GM18499 (cell line): ENCODE results near the gene YES1.
"Not testable (repeated sequence)": the region's sequence is repeated elsewhere in the genome, so short reads cannot be mapped to it uniquely, and the experiment has no call there.

Experiments
- ATAC-seq: cut with Tn5 transposase; IDR thresholded peaks from one replicate; pipeline ENCODE4 v1.9.1; 2021; ENCODE audit warnings: moderate number of reproducible peaks; ENCODE audit not compliant: insufficient read depth, unreplicated experiment

The YES1 gene

DNA sequence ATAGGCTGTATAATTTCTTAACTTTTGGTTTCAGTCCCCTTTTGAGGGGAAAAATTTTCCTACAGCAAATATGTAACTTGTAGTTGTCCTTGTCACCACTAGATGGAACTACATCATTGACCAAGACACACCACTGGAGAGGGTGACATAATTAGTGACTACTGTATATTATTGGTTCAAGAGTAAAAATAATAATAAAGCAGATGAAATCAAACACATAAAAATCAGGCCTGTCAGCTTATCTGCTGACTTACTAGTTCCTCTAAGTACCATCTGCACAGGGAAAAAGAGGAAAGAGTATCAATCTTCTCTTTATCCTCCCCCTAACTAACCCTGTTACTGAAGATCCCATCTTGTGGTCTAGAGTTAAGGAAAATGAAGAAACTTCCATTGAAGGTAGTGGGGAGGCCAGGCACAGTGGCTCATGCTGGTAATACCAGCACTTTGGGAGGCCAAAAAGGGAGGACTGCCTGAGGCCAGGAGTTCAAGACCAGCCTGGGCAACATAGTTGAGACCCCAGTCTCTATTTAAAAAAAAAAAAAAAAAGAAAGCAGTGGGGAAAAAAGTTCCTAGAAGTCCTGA lies 70.0 kb downstream of the YES1 start:
- ATAC-seq, result no peak

DNA sequence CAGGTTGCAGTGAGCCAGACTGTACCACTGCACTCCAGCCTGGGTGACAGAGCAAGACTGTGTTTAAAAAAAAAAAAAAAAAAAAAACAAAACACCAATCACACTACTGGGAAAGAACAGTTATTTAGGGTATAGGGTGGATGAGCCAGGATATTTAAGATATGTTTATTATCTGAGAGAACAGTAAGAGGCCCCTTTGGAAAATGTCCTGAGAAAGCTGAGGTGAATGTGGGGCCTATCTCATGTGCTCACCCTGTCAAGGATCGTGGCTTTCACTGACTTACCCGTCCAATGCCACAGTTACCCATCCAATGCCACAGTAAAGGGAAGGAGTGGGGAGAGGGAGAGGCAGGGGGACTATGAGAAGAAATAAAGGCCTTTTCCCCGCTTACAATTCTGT lies 79.7 kb downstream of the YES1 start:
- ATAC-seq, result no peak

DNA sequence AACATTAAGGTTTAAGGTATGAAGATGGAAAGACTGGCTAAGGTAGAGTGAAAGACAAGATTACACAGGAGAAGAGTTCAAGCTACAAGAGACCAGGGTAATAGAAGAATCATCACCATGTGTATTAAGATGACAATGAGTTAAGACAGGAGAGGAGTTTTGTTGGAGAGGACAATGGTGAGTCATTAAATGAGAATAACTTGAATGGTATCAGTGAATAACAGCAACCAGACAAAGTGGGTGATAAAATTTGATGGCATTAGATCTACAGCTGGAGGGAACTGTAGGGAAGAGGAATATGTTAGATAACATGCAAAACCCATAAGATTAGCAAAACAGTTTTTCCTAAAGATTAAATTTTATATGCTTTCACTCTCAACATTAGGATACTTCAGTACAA lies 80.9 kb downstream of the YES1 start:
- no peak for ATAC-seq

DNA sequence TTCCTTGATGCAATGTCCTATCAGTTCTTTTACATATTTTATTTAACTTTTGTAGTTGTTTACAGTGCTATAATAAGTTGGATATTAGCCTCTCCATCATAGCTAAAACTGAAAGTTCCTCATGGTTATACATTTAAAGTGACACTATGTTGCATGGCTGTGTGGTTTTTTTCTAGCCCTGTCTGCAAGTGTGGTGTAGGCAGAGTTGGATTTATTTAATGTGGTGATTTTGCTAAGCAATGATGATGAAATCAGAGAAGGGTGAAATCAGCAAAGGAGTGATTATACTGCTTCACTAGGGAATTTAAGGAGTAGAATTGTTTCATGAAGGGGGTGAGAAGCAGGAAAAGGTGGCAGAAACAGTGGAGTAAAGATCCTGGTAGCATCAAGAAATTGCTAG lies 81.3 kb downstream of the YES1 start:
- no peak for ATAC-seq

DNA sequence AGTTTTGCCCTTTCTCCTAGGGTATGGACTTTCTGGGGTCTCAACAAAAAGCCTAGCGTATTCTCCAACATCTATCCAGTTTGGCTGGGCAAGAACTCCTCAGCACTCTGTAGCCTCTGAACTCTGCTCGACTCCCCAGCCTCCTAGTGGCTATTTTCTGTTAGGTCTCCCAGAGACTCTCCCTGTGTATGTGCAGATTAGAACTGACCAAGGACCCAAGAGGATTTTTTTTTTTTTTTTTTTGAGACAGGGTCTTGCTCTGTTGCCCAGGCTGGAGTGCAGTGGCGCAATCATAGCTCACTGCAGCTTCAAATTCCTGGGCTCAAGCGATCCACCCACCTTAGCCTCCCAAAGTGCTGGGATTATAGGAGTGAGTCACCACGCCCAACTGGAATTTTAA lies 81.9 kb downstream of the YES1 start:
- not testable (repeated sequence) for ATAC-seq

DNA sequence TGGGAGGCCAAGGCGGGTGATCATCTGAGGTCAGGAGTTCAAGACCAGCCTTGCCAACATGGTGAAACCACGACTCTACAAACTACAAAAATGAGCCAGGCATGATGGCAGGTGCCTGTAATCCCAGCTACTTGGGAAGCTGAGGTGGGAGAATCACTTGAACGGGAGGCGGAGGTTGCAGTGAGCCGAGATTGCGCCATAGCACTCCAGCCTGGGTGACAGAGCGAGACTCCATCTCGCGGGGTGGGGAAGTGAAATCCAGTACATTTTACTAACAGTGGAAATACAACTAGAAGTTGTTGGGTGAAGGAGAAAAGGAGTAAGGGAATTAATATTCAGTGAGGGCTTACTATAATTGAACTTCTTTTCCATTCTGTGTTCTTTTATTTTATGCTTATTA lies 86.4 kb downstream of the YES1 start:
- no peak for ATAC-seq

DNA sequence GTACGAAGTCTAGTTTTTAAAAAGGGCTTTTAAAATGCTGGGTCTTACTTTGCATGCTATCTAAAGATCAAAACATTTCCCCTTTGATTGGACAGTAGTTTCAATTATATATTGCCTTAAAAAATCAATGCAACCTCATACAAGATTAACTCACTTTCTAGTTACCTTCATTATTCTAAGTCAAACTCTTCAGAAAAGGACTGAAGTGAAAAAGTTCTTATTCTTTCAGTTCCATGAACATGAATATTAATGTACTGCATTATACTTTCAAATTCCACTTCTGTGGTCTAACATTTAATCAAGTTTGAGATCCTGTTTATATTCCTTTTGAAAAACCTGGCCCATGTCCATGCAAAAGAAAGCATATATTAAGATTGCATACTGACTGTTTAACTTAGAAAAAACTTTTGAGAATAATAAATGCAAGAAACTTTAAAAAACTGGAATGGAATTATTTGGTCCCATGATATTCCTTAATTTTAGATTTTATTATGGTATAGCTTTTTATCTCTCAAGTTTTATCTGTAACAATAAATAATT lies 88.4 kb downstream of the YES1 start:
- no peak for ATAC-seq

DNA sequence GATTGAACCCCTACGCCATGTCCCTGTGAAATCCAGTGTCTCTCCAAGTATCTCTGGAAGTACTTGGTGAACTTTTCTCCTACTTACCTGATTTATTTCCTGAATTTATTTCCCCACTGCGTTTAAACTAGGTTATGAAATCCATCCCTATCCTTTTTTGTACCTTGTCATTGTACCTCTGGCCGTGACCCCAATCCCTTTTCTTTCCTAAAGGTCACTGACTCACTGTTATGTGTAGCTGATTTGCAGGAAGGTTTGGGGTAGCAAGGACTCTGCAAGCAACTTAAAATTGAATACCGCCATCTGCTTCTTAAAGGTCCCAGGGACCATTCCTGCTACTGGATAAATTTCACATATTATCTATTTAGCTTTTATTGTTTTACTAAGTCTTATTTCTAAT lies 95.0 kb downstream of the YES1 start:
- ATAC-seq, result no peak

DNA sequence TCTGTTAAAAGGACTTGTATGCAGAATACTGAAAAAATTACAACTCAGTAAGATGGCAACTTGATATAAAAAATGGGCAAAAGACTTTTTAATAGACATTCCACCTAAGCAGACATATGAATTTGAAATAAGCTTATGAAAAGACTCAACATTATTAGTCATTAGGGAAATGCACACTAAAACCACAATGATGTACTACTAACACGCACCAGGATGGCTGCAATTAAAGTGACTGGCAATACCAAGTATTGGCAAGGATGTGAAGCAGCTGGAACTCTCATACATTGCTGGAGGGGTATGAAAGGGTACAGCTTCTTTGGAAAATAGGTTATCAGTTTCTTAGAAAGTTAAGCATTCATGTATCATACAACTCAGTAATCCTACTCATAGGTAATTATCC lies 96.4 kb downstream of the YES1 start:
- no peak for ATAC-seq

DNA sequence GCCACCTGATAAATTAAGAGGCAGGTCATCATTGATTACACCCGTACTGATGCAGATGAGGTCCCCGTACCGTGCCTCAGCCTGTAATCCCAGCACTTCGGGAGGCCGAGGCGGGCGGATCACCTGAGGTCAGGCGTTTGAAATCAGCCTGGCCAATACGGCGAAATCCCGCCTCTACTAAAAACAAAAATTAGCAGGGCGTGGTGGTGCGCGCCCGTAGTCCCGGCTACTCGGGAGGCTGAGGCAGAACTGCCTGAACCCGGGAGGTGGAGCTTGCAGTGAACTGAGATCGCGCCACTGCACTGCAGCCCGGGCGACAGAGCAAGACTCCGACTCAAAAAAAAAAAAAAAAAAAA lies 98.9 kb downstream of the YES1 start:
- ATAC-seq, result no peak

DNA sequence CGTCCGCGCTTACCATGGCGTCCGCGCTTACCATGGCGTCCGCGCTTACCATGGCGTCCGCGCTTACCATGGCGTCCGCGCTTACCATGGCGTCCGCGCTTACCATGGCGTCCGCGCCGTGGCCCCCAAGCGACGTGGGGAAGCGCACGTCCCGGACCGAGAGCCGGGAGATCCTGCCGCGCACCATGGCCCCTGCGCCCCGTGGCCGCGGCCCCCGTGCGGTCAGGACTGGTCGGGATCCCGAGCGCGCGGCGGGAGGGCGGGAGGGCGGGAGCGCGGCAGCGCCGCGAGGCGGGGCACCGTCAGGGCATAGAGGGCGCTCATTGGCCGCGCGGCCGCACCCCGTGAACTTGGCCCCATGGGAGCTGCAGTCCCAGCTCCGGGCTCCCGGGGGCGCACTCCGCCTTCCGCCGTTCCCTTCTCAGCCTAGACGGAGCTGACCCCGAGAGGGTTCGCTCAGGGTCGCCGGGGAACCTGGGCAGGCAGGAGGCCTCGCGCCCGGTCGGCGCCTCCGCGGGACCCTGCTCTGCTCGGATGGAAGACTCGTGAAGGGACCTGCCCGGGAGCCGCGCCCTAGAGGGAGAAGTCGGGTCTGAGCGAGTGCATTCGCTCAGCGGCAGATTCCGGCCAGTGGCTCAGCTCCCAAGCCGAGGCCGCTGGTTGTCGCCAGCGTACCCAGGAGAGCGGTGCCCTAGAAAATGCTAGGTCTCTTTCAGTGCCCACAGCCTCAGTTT lies 99.5 kb downstream of the YES1 start, which contains the start of gene ENOSF1:
ENOSF1 (minus strand) TSS at position 230 of the 734 bp plus-strand sequence; CDS start at position 187, 43 bp downstream.
- ATAC-seq, result peak; percentile 41

DNA sequence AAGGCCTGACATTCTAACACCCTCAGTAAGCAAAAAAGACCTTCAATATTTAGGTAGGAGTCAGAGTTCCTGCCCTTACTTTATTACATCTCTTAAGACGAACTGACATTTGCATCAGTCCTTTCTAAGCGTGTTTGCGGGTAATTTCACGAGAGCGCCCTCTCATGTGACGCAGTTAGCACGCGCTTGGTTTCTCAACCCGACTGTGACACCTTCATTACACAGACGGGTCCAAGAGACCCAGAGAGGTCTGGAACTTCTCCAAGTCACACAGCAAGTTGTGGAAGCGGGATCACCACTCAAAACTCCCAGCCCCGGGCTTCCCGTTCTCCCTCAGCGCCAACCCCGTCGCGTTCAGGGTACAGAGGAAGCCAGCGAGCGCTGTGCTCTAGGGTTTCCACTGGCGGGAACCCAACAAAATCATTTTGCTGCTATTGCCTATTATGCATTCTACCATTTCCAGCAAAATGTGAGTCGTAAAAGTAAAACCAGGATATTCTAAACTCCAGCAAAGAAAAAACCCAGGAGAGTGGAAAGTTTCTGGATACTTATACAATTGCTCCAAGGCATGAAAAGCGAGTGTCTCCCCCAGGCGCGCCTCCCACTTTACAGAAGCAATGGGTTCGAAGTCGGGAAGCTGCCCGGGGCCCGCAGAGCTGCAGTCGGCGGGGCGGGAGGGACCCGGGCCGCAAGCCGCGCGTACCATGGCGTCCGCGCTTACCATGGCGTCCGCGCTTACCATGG lies 100.2 kb downstream of the YES1 start:
- peak; percentile 58 for ATAC-seq

DNA sequence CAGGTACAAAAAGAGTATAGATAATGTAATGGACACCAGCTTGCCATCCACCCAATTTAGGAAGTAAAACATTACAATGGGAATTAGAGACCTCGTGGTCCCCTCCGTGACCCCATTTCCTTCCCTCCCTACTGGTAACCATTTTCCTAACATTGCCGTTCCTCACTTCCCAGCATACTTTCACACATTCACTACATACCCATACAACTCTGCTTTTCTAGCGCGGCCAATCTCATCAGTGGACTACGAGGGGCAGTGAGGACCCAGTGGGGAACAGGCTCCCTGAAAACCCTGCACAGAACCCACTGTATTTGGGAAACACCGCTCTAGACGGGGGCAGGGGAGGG lies 100.8 kb downstream of the YES1 start:
- no peak for ATAC-seq

DNA sequence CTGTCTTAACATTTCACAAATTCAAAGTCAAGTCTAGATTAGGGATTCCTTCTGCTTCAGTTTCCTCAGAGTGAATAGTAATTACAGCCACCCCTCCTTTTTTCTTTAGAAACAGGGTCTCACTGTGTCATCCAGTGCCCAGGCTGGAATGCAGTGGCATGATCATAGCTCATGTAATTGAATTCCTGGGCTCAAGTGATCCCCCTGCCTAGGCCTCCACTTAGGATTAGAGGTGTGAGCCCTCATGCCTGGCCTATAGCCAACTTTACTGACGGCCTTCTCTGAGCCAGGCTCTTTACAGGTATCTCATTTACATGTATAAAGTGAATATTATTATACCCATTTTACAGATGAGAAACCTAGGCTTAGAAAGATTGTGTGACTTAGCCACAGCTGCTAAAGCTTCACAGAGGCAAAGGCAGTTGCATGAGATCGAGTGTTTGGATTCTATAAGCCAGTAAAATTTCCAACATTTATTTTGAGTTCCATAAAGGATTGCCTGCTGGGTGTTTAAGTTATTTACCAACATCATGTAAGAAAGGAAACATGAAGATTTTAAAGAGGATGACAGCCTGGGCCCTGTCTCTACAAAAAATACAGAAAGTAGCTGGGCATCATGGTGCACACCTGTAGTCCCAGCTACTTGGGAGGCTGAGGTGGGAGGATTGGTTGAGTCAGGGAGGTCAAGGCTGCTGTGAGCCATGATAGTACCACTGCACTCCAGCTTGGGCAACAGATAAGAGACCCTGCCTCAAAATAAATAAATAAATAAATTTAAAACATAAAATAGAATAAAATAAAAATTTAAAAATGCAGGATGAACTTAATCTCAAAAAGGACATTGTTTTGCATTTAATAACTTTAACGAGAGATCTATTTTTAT lies 101.4 kb downstream of the YES1 start:
- no peak for ATAC-seq

DNA sequence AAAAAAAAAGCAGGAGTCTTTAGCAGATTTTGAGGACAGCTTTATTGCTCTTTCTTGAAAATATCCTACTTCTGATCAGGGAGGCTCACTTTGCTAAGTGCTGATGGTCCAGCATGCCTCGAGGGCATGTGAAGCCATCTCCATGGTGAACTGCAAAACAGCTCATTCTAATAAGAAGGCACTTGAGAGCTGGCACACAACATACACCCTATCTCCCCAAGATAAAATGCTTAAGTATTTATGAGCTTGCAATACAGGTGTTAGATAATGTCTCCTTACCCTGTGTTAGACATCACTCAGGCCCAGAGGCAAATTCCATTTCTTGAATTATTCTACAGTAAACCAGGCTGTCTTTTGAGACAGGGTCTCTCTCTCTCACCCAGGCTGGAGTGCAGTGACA lies 102.3 kb downstream of the YES1 start:
- ATAC-seq, result no peak

DNA sequence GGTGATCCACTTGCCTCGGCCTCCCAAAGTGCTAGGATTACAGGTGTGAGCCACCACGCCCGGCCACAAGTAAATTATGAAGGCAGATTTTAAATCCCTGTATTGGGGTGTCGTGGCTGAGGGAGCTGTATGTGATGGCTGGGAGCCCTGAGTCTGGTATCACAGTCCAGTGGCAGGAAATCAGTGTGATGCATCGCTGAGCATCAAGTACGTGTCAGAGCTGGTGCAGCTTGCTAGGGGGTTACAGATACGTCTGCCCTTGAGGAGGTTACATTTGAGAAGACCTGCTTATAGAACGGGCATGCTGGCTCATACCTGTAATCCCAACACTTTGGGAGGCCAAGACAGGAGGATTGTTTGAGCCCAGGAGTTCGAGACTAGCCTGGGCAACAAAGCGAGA lies 103.9 kb downstream of the YES1 start:
- no peak for ATAC-seq

DNA sequence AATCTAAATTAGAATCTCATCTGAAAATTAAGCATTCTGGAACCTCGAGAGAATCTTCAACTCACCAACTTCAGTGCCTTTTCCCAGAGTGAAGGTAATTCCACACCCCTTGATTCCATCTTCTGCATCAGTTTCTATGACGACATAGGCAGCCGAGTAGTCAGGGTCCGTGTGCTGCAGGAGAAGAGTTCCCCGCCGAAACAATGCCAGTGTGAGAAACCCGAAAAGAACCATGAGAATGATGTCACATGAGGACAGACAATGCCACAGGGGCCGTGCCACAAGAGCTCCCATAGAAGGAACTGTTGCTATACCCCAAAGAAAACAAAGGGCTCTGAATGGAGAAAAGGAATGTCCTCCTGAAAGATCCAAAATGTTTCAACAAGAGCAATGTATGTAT lies 105.6 kb downstream of the YES1 start:
- ATAC-seq, result no peak

DNA sequence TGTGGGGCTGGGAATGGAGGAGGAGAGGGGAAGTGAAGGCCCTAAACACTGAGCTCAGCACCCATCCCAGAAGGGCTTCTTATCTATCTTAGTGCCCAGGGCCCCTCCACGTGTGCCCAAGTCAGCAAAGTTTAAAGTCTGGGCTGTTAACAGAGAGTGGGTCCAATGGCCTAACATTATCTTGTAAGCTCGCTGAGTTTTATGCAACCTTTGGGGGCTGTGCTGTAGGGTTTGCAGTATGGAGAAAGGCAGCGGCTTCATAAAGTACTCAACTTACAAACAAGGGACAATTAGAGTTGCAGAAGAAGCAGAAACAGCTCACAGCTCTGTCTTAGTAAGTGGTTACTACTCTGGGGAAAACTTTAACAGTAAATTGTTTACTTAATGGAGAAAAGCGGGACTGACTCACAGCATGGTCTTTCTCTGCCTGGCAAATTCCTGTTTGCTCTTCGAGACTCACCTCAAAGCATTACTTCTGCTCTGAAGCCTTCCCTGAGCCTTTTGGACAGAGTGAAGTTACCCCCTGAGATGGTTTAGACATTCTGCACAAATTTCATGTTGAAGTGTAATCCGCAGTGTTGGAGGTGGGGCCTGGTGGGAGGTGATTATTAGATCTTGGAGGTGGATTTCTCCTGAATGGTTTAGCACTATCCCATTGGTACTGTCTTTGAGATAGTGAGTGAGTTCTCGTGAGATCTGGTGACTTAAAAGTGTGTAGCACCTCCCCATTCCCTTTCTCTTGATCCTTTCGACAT lies 108.7 kb downstream of the YES1 start:
- no peak for ATAC-seq

DNA sequence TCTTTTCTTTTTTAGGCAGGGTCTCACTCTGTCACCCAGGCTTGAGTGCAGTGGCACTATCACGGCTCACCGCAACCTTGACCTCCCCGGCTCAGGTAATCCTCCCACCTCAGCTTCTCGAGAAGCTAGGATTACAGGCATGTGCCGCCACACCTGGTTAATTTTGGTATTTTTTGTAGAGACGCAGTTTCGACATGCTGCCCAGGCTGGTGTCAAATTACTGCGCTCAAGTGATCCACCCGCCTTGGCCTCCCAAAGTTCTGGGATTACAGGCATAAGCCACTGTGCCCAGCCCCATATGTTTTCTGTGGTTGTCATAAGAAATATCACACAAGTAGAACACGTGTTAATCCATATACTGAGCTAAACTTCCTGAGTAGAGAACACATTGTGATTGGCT lies 114.2 kb downstream of the YES1 start:
- ATAC-seq, result no peak

DNA sequence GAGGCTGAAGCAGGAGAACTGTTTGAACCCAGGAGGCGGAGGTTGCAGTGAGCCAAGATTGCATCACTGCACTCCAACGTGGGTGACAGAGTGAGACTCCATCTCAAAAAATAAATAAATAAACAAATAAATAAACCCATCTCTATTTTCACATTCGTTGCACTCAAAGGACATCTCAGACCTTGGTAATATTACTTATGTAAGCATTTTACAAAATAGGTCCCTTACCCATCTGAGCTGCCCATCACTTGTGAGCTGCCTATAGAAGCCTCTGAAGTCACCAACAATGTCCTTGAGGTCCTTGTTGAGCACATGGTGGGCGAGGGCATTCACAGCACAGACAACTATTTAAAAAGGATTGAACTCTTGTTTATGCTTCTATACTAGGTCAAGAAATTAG lies 115.0 kb downstream of the YES1 start:
- no peak for ATAC-seq
